ENCODE results near the gene LBR.

- TF ChIP-seq ELF4 (IDR thresholded peaks at IDR 0.05) (no peak), HDGF (IDR thresholded peaks at IDR 0.05; ENCODE audit: borderline replicate concordance) (no peak), TARDBP (IDR thresholded peaks at IDR 0.05) (no peak), FOXA1 (IDR thresholded peaks at IDR 0.05) (no peak), BHLHE40 (IDR thresholded peaks at IDR 0.05; ENCODE audit: borderline replicate concordance) (no peak), FOXK2 (IDR thresholded peaks at IDR 0.05) (no peak), SUZ12 (IDR thresholded peaks at IDR 0.05) (no peak)
Measured at GRCh38 chr1:225468270-225469020, 40.6 kb upstream of the LBR start.

Measured in HEK293T (cell line).